GM10248 (cell line): ENCODE data around the gene SH3PXD2B.
"Not testable (repeated sequence)": the region's sequence is repeated elsewhere in the genome, so short reads cannot be mapped to it uniquely, and the experiment has no call there.

Experiments
- CTCF ChIA-PET: fragments of 300-600 bp; sonication (Branson Sonifier 250); formaldehyde crosslinking; extraction: SDS; loops from one replicate; lab custom pipeline; 2021; ENCODE audit warnings: antibody characterized with exemption; lab: Yijun Ruan, JAX
- POLR2A ChIA-PET: fragments of 350-650 bp; sonication (Branson Sonifier 250); formaldehyde crosslinking; extraction: SDS; loops from one replicate; lab custom pipeline; 2020; ENCODE audit warnings: antibody characterized with exemption; lab: Yijun Ruan, JAX
- DNase-seq: peaks from one replicate; pipeline ENCODE4 v3.0.0; 2012; ENCODE audit errors: extremely low spot score
- CTCF ChIP-seq: IDR thresholded peaks from 2 replicates; pipeline ENCODE4 v1.5.1; 2012; ENCODE audit warnings: mild to moderate bottlenecking, low read depth; ENCODE audit errors: extremely low read depth, missing control alignments, control extremely low read depth

The SH3PXD2B gene

DNA sequence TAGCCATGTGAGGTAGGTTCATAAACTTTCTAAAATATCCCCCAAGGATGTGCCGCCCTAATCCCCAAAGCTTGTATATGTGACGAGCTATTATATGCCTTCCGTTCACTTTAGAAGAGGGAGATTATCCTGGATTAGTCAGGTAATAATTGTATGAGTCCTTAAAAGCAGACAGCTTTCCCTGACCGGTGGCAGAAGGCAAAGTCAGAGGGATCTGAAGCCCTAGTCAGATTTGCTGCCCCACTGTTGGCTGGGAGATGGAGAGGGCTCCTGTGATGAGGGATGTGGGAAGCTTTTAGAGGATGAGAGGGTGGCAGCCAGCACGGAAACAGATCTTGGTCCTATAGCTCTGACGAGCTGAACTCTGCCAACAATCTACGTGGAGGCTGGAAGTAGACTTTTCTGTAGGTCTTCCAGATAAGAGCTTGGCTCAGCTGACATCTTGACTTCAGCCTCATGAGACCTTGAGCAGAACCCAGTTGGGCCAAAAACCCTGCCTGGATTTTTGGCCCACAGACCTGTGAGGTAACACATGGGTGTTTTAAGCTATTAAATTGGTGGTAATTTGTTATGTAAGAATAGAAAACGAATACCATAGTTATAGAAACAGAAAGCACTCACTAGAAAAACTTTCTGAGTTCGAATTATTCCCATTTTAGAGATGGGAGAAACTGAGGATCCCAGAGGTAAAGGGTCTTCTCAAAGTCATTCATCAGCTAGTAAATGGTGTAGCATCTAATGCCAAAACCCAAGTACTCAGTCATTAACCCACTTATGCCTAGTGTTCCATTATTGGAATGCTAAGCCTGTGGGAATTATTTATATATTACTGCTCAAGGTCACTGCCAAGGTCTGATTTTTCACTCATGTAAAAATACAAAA, 48.9 kb downstream of the SH3PXD2B start:
- CTCF ChIA-PET: interaction anchor here (0.7 to 1.6 kb wide), 2 partner anchors 13 to 20 kb away, joined by 3 read pairs; no protein-coding TSS in a partner anchor
- POLR2A ChIA-PET: no interaction called here
- no peak for DNase-seq
- TF ChIP-seq CTCF: no peak

DNA sequence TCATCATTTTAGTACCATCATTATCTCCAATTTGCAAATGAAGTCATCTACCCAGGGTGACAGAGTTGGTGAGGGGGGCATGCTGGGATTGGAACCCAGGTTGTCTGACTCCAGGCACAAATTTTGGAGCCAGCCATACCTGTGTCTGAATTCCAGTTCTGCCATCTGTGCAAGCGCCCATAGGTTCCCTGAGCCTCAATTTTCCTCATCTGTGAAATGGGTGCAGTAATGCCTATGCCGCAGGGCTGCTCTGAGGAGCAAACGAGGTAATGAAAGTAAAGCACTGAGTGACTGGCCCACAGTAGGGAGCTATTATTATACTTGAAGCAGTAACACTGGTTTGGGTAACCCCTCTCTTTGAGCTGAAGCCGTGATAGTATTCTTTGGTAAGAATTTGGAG, 49.6 kb downstream of the SH3PXD2B start:
- POLR2A ChIA-PET: no interaction called here
- CTCF ChIA-PET: interaction anchor here (1.6 kb wide), 1 partner anchor 12 kb away, joined by 3 read pairs; no protein-coding TSS in a partner anchor
- no peak for TF ChIP-seq CTCF
- DNase-seq: no peak

GRCh38 chr5:172403817-172404216, 50.5 kb downstream of the SH3PXD2B start:
- no peak for DNase-seq
- ChIA-PET CTCF (interaction anchor here (1.1 kb wide), 1 partner anchor 10 kb away, joined by 3 read pairs; no protein-coding TSS in a partner anchor), POLR2A (interaction anchor here (0.6 kb wide), 1 partner anchor 1998 kb away, joined by 3 read pairs; no protein-coding TSS in a partner anchor)
- TF ChIP-seq CTCF: no peak

DNA sequence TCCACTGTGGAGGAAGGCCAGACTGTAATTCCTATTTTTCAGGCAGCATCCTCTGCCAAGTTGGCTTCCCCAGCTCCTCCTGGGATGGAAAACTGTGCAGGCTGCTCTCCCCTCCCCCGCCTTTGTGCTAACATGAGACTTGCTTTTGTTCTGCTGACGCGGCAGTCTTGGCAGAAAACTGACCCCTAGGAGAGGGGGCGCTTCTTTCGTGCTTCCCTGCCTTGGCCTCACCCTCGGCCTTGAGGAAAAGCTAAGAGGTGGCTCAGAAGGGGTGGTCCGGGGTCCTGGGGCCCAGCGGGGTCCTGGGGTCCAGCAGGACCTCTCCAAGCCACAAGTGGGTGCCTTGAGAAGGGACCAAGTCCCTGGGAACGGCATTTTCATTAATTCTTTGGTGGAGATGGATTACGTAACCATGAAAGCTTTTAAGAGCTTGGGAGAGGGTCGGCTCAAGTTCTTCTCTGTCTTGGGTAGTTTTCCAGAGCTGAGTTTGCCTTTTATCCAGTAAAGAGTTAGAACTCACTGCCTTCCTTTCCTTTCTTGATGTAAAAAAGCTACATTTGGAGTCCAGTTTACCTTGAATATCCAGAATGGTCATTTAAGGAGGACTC, 51.0 kb downstream of the SH3PXD2B start:
- DNase-seq: no peak
- POLR2A ChIA-PET: no interaction called here
- CTCF ChIA-PET: interaction anchor here (1.1 kb wide), 1 partner anchor 10 kb away, joined by 3 read pairs; no protein-coding TSS in a partner anchor
- TF ChIP-seq CTCF: no peak

DNA sequence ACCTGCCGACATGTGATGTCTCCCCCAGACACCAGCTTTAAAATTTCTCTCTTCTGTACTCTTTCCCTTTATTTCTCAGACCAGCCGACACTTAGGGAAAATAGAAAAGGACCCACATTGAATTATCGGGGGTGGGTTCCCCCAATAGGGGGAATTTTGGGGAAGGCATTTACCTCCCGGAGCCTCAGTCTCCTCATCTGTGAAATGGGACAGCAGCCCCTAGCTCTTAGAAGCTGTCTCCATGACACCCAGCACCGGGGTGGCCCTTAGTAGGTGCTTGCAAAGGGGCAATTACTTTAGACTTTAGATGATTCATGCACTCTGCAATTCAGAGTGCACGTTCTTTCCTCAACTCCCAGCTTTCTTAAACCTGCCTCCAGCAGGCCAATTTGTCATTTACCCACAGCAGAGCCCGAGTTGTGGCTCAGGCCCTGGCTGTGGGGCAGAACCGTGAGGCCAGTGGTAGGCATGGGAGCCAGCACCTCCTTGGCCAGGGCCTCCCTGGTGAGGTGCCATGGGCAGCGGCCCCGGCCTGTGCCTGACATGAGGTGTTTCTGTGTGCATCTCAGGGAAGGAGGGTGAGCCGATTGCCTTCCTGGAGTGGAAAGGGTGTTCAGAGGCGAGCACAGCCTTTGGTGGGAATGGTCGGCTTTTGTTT, 51.7 kb downstream of the SH3PXD2B start:
- DNase-seq: no peak
- no peak for TF ChIP-seq CTCF
- CTCF ChIA-PET: interaction anchor here (1.1 kb wide), 1 partner anchor 11 kb away, joined by 3 read pairs; no protein-coding TSS in a partner anchor
- POLR2A ChIA-PET: no interaction called here

DNA sequence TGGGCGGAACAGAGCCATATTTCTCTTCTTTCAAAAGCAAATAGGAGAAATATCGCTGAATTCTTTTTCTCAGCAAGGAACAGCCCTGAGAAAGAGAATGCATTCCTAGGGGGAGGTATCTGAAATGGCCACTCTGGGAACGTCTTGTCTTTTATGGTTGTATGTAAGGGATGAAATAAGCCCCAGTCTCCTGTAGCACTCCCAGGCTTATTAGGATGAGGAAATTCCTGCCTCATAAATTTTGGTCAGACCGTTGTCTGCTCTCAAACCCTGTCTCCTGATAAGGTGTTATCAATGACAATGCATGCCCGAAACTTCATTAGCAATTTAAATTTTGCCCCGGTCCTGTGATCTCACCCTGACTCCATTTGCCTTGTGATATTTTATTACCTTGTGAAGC, 52.3 kb downstream of the SH3PXD2B start:
- DNase-seq, POLR2A ChIA-PET, CTCF ChIA-PET: not testable (repeated sequence)
